Measurements from ENCODE around the gene AKAP10.

AKAP10 gene

GRCh38 chr17:19900809-19901208, 76.8 kb downstream of the AKAP10 start:
- H3K9ac ChIP-seq (ENCODE audit: low read length): no peak overlapping the region
- no peaks in the 10 kb centered on the region for H3K9me2 ChIP-seq (replicated peaks; ENCODE audit: insufficient read depth, low read length)
- H3K4me3 ChIP-seq (ENCODE audit: insufficient read depth, low read length, poor library complexity, severe bottlenecking): no peak overlapping the region
- H3K27ac ChIP-seq (ENCODE audit: low read depth, low read length): no peak overlapping the region
- TF ChIP-seq CTCF (IDR thresholded peaks at IDR 0.05; ENCODE audit: insufficient read depth, low read length, poor library complexity, severe bottlenecking): no peak
- TF ChIP-seq EZH2phosphoT487 (conservative IDR thresholded peaks at IDR 0.05; ENCODE audit: low read length): no peak
- no peaks in the 10 kb centered on the region for H3K79me2 ChIP-seq (ENCODE audit: insufficient read depth, low read length)
- no peaks in the 10 kb centered on the region for H3K9me3 ChIP-seq (ENCODE audit: insufficient read depth, low read length)
- H3K36me3 ChIP-seq (ENCODE audit: low read length): peaks cover 6% of the 10 kb centered on the region; the same call in 1 of the 2 replicates
- no peaks in the 10 kb centered on the region for H3K27me3 ChIP-seq (ENCODE audit: low read length)
- H3F3A ChIP-seq (ENCODE audit: insufficient read depth): no peaks in the 10 kb centered on the region
- no peak overlapping the region for H3K4me2 ChIP-seq (ENCODE audit: low read depth, low read length, poor library complexity, severe bottlenecking)
- H2AFZ ChIP-seq (ENCODE audit: low read depth, low read length, severe bottlenecking): no peak overlapping the region
- no peaks in the 10 kb centered on the region for H4K20me1 ChIP-seq (ENCODE audit: low read depth, low read length)

GRCh38 chr17:19897903-19898302, 79.7 kb downstream of the AKAP10 start:
- Histone ChIP-seq H3K27ac (ENCODE audit: low read depth, low read length) (no peak overlapping the region), H3F3A (ENCODE audit: insufficient read depth) (no peaks in the 10 kb centered on the region), H4K20me1 (ENCODE audit: low read depth, low read length) (no peaks in the 10 kb centered on the region), H3K9me3 (ENCODE audit: insufficient read depth, low read length) (no peaks in the 10 kb centered on the region), H3K79me2 (ENCODE audit: insufficient read depth, low read length) (no peaks in the 10 kb centered on the region), H3K4me3 (ENCODE audit: insufficient read depth, low read length, poor library complexity, severe bottlenecking) (no peak overlapping the region), H2AFZ (ENCODE audit: low read depth, low read length, severe bottlenecking) (no peak overlapping the region), H3K9ac (ENCODE audit: low read length) (no peak overlapping the region), H3K27me3 (ENCODE audit: low read length) (no peaks in the 10 kb centered on the region), H3K9me2 (replicated peaks; ENCODE audit: insufficient read depth, low read length) (no peaks in the 10 kb centered on the region), H3K4me2 (ENCODE audit: low read depth, low read length, poor library complexity, severe bottlenecking) (no peak overlapping the region), H3K36me3 (ENCODE audit: low read length) (no peaks in the 10 kb centered on the region)
- no peak for TF ChIP-seq EZH2phosphoT487 (conservative IDR thresholded peaks at IDR 0.05; ENCODE audit: low read length)
- TF ChIP-seq CTCF (IDR thresholded peaks at IDR 0.05; ENCODE audit: insufficient read depth, low read length, poor library complexity, severe bottlenecking): no peak

DNA sequence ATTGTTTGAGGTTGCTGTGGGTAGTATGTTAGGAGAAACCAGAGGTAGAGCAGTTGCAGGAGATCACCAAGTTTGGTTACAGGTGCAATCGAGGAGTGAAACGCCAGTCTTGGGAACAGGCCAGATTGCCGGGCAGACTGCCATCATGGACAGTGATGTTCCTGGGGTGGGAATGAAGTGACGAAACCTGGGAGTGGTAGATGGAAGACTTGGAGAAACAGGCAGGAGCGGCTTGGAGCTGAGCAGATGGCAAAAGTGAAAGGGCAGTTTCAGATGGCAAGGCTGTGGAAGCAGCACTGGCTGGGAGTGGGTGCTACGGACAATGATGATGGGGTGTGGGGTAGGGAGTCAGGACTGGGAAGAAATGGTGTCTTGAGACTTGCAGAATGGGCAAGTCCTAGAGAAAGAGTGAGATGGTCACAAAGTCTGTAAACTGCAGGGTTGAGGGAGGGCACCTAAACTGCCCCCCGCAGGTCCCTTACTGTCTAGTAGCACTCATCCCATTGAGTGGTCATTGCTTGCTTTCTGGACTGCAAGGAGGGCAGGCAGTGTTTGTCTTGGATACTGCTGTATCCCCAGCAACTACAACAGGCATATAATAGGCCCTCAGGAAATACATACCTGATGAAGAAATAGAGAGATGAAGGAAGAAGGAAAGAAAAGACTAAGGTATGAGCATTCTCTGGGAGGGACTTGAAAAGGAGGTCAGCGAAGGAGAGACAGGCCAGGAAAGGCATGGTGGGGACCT, 80.4 kb downstream of the AKAP10 start:
- Histone ChIP-seq H3K27me3 (ENCODE audit: low read length) (no peaks in the 10 kb centered on the region), H2AFZ (ENCODE audit: low read depth, low read length, severe bottlenecking) (no peak overlapping the region), H3K9me3 (ENCODE audit: insufficient read depth, low read length) (no peaks in the 10 kb centered on the region), H3F3A (ENCODE audit: insufficient read depth) (no peaks in the 10 kb centered on the region), H3K9me2 (replicated peaks; ENCODE audit: insufficient read depth, low read length) (no peaks in the 10 kb centered on the region), H3K4me3 (ENCODE audit: insufficient read depth, low read length, poor library complexity, severe bottlenecking) (no peak overlapping the region), H3K36me3 (ENCODE audit: low read length) (no peaks in the 10 kb centered on the region), H3K79me2 (ENCODE audit: insufficient read depth, low read length) (no peaks in the 10 kb centered on the region), H4K20me1 (ENCODE audit: low read depth, low read length) (no peaks in the 10 kb centered on the region), H3K9ac (ENCODE audit: low read length) (no peak overlapping the region), H3K27ac (ENCODE audit: low read depth, low read length) (no peak overlapping the region), H3K4me2 (ENCODE audit: low read depth, low read length, poor library complexity, severe bottlenecking) (no peak overlapping the region)
- TF ChIP-seq EZH2phosphoT487 (conservative IDR thresholded peaks at IDR 0.05; ENCODE audit: low read length): no peak
- TF ChIP-seq CTCF (IDR thresholded peaks at IDR 0.05; ENCODE audit: insufficient read depth, low read length, poor library complexity, severe bottlenecking): no peak

Measured in SU-DHL-6 (cell line).